DMS79 treated with DMSO at 0.1 percent for 48 hours (cell line): ENCODE measurements around the gene VTI1B.

Source experiments
- DNase-seq: peaks from one replicate; lab custom pipeline; 2025; lab: John Stamatoyannopoulos, UW

Gene VTI1B

DNA sequence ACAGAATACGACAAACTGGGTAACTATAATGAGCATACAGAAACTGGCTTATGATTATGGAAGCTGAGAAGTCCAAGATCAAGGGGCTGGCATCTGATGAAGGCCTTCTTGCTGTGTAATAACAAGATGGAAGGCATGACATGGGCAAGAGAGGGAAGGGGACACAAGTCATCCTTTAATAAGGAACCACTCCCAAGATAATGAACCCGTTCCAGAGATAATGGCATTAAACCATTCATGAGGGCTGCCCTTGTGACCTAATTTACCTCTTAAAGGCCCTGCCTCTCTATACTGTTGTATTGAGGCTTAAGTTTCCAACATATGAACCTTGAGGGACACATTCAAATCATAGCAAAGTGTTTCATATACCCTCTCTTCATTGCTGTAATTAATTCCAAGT lies 4.6 kb upstream of the VTI1B start:
- DNase-seq: no peak

DNA sequence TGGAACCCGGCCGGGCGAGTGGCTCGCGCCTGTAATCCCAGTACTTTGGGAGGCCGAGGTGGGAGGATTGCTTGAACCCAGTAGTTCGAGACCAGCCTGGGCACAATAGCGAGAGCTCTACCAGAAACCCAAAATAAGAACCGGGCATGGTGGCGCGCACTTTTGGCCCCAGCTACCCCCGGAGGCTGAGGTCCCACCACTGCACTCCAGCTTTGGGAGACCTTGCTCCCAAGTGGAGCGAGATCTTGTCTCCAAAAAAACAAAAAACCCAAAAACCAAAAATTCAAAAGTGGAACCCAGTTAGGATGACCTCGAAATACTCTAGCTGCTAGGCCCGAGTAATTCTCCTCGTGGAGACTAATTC lies 769 bp upstream of the VTI1B start:
- DNase-seq: no peak

DNA sequence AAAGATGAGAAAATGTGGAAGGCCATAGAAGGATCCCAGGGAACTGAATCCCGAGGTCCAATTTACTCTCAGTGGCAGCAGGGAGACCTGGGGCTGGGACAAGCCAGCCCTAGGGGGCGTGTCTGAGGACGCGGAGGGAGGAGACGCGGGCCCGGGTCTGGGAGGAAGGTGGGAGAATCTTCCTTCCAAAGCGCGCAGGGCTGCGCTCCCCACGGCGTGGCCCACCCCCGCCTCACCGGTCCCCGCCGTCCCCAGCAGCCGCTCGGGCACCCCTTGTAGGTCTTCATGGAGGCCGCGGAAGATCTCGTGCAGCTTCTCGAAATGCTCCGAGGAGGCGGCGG lies 323 bp downstream of the VTI1B start:
- DNase-seq: peak; percentile 79

DNA sequence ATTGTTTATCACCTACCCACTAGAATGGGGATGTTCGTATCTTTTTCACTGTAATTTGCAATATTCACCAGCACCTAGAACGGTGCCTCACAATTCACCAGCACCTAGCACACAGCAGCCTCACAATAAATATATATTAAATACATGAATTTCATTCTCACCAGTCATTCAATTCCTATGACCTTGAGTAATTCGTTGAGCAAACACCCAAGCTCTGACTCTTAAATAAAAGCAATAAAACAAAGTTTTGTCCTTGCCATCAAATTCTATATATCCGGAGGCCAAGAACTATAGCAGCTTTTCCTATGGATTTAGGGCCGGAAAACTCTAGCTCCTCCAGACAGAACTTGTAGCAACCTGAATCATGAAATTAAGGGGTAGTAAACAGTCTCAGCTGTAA lies 981 bp downstream of the VTI1B start:
- DNase-seq: no peak

- DNase-seq: no peak
Measured at GRCh38 chr14:67668559-67668958, 5.9 kb downstream of the VTI1B start.

GRCh38 chr14:67666750-67667449 lies 7.5 kb downstream of the VTI1B start:
- peak; percentile 61 for DNase-seq

- DNase-seq: no peak
Measured at GRCh38 chr14:67665868-67666267, 8.6 kb downstream of the VTI1B start.

- DNase-seq: no peak
Measured at GRCh38 chr14:67663633-67664032, 10.8 kb downstream of the VTI1B start.

DNA sequence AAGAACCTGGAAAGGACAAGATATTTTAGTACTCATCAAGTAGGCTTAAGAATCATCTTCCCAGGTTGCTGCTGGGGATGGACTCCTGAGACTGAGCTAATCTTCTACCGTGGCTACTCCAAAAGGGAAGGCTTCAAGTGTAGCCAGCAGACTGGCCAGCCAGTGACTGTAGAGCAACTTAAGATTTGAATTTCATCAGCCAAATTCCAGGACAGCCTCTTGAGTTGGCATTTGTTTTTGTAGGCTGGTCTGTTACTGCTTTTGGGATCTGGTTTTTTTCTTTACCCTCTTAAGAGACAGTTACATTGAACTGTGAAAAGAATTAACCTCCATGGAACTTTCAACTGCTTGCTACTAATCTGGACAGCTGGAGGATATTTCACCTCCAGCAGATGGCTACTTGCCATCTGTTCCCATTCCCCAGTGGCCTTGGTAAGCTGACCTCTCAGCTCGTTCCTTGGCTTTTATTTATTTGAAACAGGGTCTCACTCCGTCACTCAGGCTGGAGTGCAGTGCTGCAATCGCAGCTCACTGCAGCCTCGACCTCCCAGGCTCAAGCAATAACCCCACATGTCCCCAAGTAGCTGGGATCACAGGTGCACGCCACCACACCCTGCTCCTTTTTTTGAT lies 20.7 kb downstream of the VTI1B start:
- no peak for DNase-seq

- no peak for DNase-seq
Measured at GRCh38 chr14:67652189-67652588, 22.2 kb downstream of the VTI1B start.

- no peak for DNase-seq
Measured at GRCh38 chr14:67650694-67651093, 23.7 kb downstream of the VTI1B start.

GRCh38 chr14:67650151-67650550 lies 24.3 kb downstream of the VTI1B start:
- no peak for DNase-seq

GRCh38 chr14:67646131-67646530 lies 28.3 kb downstream of the VTI1B start:
- DNase-seq: no peak

DNA sequence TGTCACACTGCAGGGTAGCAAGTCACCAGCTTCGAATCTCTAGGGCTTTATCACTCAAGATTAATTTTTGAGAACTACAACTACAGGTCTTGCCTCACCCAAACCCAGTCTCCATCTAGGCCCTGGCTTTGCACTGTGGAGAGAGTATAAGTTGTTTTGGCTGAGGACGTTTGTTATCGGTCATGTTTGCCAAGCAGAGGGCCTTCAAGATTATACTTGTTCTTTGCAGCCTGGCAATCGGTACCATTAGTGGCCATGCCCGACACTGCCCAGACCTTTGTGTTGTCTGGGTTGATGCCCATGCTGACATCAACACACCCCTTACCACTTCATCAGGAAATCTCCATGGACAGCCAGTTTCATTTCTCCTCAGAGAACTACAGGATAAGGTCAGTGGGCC lies 29.0 kb downstream of the VTI1B start:
- DNase-seq: no peak

GRCh38 chr14:67644428-67644827 lies 30.0 kb downstream of the VTI1B start:
- no peak for DNase-seq

DNA sequence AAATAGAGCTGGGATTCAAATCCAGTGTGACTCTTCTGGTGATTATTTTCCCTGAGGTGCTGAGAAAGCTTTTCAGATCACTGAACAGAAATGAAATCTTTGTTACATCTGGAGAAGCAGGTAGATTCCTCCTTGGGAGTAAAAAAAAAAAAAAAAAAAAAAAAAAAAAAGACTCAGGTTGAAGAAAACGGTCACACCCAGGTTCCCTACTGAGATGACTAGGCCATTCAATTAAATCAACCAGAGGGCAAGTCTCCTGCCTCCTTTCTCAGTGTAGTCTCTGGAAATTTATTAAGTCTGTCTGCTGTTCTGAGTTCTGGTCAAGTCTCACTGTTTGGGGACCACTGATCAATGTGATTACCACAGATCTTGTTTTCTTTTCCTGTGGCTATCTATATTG lies 30.7 kb downstream of the VTI1B start:
- DNase-seq: no peak

GRCh38 chr14:67641902-67642749 lies 32.3 kb downstream of the VTI1B start:
- no peak for DNase-seq

DNA sequence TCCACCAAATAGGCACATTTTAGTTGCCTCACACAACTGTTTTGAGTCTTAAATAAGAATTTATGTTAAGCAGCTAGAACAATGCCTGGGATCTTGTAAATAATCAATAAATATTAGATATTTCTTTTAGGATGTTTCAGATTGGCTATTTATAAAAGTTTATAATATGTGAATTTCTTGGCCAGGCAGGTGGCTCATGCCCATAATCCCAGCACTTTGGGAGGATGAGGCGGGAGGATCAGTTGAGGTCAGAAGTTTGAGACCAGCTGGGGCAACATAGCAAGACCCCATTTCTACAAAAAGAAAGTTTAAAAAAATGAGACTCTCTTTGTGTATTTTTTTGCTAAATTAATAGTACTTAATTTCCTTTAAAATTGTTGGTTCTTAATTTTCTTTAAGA lies 33.0 kb downstream of the VTI1B start:
- no peak for DNase-seq

GRCh38 chr14:67638642-67639041 lies 35.8 kb downstream of the VTI1B start:
- no peak for DNase-seq

- peak; percentile 98 for DNase-seq
Measured at GRCh38 chr14:67636361-67636919, 38.0 kb downstream of the VTI1B start.

GRCh38 chr14:67633451-67634147 lies 40.8 kb downstream of the VTI1B start:
- DNase-seq: no peak

DNA sequence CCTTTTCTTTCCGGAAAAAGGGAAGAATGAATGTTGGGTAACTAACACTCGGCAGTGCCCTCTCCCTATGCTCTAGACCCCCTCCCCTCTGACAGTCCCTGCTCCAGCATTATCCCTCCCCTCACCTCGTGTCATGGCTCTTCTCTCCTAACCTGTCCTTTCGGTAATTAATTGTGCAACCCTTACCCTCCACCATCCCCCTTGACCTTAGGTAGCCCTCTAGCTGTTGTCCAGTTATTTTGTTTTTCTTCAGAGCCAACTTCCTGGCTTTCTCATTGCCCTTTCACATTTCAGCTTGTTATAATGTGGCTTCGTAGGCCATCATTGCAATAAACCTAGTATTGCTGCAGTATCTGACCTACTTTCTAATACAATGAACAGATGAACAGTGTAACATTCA lies 43.5 kb downstream of the VTI1B start:
- DNase-seq: no peak
